Keratinocyte (primary cell): ENCODE measurements around the gene KIAA1958. TPM values are rescaled to one million over a fixed set of nuclear protein-coding genes. Genes with fewer than 3 reads are reported as not detected.

Experiments
- DNase-seq: peaks from one replicate; pipeline ENCODE4 v3.0.0-alpha.2; 2011; ENCODE audit warnings: low read depth, missing footprints, low spot score
- FAIRE-seq: peaks from 2 replicates; lab custom pipeline; 2011; peaks lifted over from hg19 to GRCh38; lab: Jason Lieb, UNC
- H2AFZ ChIP-seq: 2 replicates; pipeline ENCODE4 v1.6.0; 2012; ENCODE audit warnings: low read length, control low read depth, inconsistent platforms; ENCODE audit not compliant: control insufficient read depth
- H3K27ac ChIP-seq: 2 replicates; pipeline ENCODE4 v1.5.1; 2011; ENCODE audit warnings: low read length; ENCODE audit not compliant: control insufficient read depth, insufficient read depth
- H3K27me3 ChIP-seq: 3 replicates; pipeline ENCODE4 v1.6.0; 2011; ENCODE audit warnings: low read length; ENCODE audit not compliant: control insufficient read depth, insufficient read depth; ENCODE audit errors: extremely low read depth
- H3K36me3 ChIP-seq, 2 experiments: 2 replicates in 1 of 2; 3 replicates in 1 of 2; pipeline ENCODE4 v1.5.1; 2011; ENCODE audit warnings: low read length in 2 of 2, mild to moderate bottlenecking in 1 of 2; ENCODE audit not compliant: control insufficient read depth in 2 of 2, insufficient read depth in 2 of 2; ENCODE audit errors: extremely low read depth in 1 of 2
- H3K4me1 ChIP-seq: 3 replicates; pipeline ENCODE4 v1.5.1; 2011; ENCODE audit warnings: low read length; ENCODE audit not compliant: control insufficient read depth, insufficient read depth; ENCODE audit errors: extremely low read depth
- H3K4me2 ChIP-seq: 3 replicates; pipeline ENCODE4 v1.6.0; 2011; ENCODE audit warnings: low read depth, low read length; ENCODE audit not compliant: control insufficient read depth, insufficient read depth; ENCODE audit errors: extremely low read depth
- H3K4me3 ChIP-seq, 3 experiments: fragments of 200-600 bp in 1 of 3; sonication (generic) in 1 of 3; 2 replicates in 2 of 3; 3 replicates in 1 of 3; pipeline ENCODE4 v1.5.1; 2011 to 2016; ENCODE audit warnings: low read length in 3 of 3, mild to moderate bottlenecking in 3 of 3, control low read depth in 2 of 3, inconsistent platforms in 1 of 3, low read depth in 1 of 3, mixed read lengths in 1 of 3, mixed run types in 1 of 3, moderate library complexity in 1 of 3; ENCODE audit not compliant: control insufficient read depth in 2 of 3, insufficient read depth in 2 of 3; ENCODE audit errors: extremely low read depth in 1 of 3
- H3K79me2 ChIP-seq: 2 replicates; pipeline ENCODE4 v1.6.0; 2012; ENCODE audit warnings: low read length; ENCODE audit not compliant: control insufficient read depth, insufficient read depth
- H3K9ac ChIP-seq: 3 replicates; pipeline ENCODE4 v1.6.0; 2011; ENCODE audit warnings: low read length; ENCODE audit not compliant: control insufficient read depth, insufficient read depth; ENCODE audit errors: extremely low read depth
- H3K9me1 ChIP-seq: 3 replicates; pipeline ENCODE4 v1.6.0; 2011; ENCODE audit warnings: low read length; ENCODE audit not compliant: control insufficient read depth, insufficient read depth; ENCODE audit errors: extremely low read depth
- H3K9me3 ChIP-seq: 2 replicates; pipeline ENCODE4 v1.5.1; 2012; ENCODE audit warnings: low read depth, low read length; ENCODE audit not compliant: control insufficient read depth
- H4K20me1 ChIP-seq: 3 replicates; pipeline ENCODE4 v1.6.0; 2011; ENCODE audit warnings: low read length; ENCODE audit not compliant: control insufficient read depth, insufficient read depth; ENCODE audit errors: extremely low read depth
- EZH2 ChIP-seq: IDR thresholded peaks from one replicate; pipeline ENCODE4 v1.6.1; 2012; ENCODE audit warnings: inconsistent platforms, mild to moderate bottlenecking, low read length, moderate library complexity
- dilution Hi-C: fragments of 300-500 bp; cut with MboI; formaldehyde crosslinking; loops from one replicate; pipeline ENCODE4 v1.7.0; 2020; ENCODE audit warnings: low sequenced_read_pairs; ENCODE audit not compliant: extremely low pct_ligation_motif_present
- polyA plus RNA-seq, 5 experiments: library from polyadenylated mRNA; depleted of rRNA in 3 of 5; stranded (reverse) in 3 of 5; stranded (forward) in 1 of 5; unstranded in 1 of 5; fragments of >200 nt; gene quantifications; 1 replicate in 1 of 5; 2 replicates in 3 of 5; 3 replicates in 1 of 5; pipeline versions ENCODE4 v1.2.1 to v1.2.3, GENCODE V29; 2011 to 2012; ENCODE audit warnings: missing spikeins in 2 of 5, low read depth in 1 of 5, low replicate concordance in 1 of 5
- TF ChIP-seq, protein P1 (sequence below), 3 experiments: IDR thresholded peaks in 1 of 3; conservative IDR thresholded peaks in 1 of 3; optimal IDR thresholded peaks in 1 of 3; 2 replicates in 2 of 3; 3 replicates in 1 of 3; pipeline versions ENCODE3 to v1.5.1; 2011; ENCODE audit warnings: low read length in 3 of 3, mild to moderate bottlenecking in 3 of 3, moderate library complexity in 2 of 3, control low read depth in 1 of 3, inconsistent platforms in 1 of 3; ENCODE audit not compliant: insufficient read depth in 2 of 3; ENCODE audit errors: extremely low read depth in 1 of 3

KIAA1958 gene
- polyA plus RNA-seq, 1 donor (not counting 4 experiments of a cell fraction or from before 2014, with no cell fraction given), result 0.84 TPM

DNA sequence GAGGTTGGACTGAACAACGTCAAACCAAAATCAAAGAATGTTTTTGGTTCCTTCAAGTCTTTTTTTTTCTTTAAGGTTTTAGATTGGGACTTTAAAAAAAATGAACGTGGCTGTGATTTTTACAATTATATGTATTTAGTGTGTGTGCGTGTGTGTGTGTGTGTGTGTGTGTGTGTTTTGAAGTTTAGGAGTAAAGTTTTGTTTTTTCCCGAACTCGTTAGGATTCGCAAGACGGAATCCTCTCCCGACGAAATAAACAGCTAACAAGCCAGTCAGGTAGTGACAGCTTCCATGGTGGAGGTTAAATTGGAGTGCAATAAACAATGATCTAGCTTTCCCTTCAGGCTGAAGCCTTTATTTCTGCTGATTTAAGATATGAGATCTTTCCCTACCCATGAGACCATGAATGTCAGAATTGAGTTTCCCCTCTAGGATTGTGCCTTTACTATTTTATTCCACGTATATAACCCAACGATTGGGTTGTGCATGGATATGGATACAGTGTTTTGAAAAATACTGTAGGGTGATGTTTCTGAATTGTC lies 1.2 kb downstream of the KIAA1958 start:
- H3K9me1 ChIP-seq, result no peaks in the 10 kb centered on the region
- peaks cover 9% of the 10 kb centered on the region for H3K4me1 ChIP-seq
- no peaks in the 10 kb centered on the region for H4K20me1 ChIP-seq
- FAIRE-seq (no peak), DNase-seq (no peak)
- H2AFZ ChIP-seq, result peak overlapping the region; percentile 92
- H3K27me3 ChIP-seq, result no peaks in the 10 kb centered on the region
- dilution Hi-C loops, result no loop called here
- H3K27ac ChIP-seq, result no peak overlapping the region
- peak overlapping the region; percentile 63 to 86 (median 80) for H3K4me3 ChIP-seq
- H3K36me3 ChIP-seq, result no peaks in the 10 kb centered on the region
- H3K9me3 ChIP-seq, result no peaks in the 10 kb centered on the region
- H3K9ac ChIP-seq, result peak overlapping the region; percentile 24
- no peak for TF ChIP-seq EZH2
- TF ChIP-seq, protein P1, sequence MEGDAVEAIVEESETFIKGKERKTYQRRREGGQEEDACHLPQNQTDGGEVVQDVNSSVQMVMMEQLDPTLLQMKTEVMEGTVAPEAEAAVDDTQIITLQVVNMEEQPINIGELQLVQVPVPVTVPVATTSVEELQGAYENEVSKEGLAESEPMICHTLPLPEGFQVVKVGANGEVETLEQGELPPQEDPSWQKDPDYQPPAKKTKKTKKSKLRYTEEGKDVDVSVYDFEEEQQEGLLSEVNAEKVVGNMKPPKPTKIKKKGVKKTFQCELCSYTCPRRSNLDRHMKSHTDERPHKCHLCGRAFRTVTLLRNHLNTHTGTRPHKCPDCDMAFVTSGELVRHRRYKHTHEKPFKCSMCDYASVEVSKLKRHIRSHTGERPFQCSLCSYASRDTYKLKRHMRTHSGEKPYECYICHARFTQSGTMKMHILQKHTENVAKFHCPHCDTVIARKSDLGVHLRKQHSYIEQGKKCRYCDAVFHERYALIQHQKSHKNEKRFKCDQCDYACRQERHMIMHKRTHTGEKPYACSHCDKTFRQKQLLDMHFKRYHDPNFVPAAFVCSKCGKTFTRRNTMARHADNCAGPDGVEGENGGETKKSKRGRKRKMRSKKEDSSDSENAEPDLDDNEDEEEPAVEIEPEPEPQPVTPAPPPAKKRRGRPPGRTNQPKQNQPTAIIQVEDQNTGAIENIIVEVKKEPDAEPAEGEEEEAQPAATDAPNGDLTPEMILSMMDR (optimal IDR thresholded peaks at IDR 0.05 in 1 of 3, IDR thresholded peaks at IDR 0.05 in 1 of 3, conservative IDR thresholded peaks at IDR 0.05 in 1 of 3; ENCODE audit: extremely low read depth in 1 of 3, insufficient read depth in 2 of 3, low read length in 3 of 3), result no peak
- no peaks in the 10 kb centered on the region for H3K79me2 ChIP-seq
- H3K4me2 ChIP-seq, result peak overlapping the region; percentile 96

- dilution Hi-C loops, result no loop called here
- Histone ChIP-seq H3K4me1 (peaks cover 9% of the 10 kb centered on the region), H3K9me1 (no peaks in the 10 kb centered on the region), H3K4me2 (no peak overlapping the region), H3K4me3 (no peak overlapping the region), H3K36me3 (no peaks in the 10 kb centered on the region), H3K9me3 (no peaks in the 10 kb centered on the region), H3K9ac (no peak overlapping the region), H4K20me1 (no peaks in the 10 kb centered on the region), H2AFZ (peak overlapping the region; percentile 58), H3K27ac (no peak overlapping the region), H3K27me3 (no peaks in the 10 kb centered on the region), H3K79me2 (no peaks in the 10 kb centered on the region)
- TF ChIP-seq, protein P1 (optimal IDR thresholded peaks at IDR 0.05 in 1 of 3, IDR thresholded peaks at IDR 0.05 in 1 of 3, conservative IDR thresholded peaks at IDR 0.05 in 1 of 3; ENCODE audit: extremely low read depth in 1 of 3, insufficient read depth in 2 of 3, low read length in 3 of 3), result no peak
- no peak for TF ChIP-seq EZH2
- FAIRE-seq (no peak), DNase-seq (no peak)
These were observed 2.5 kb downstream of the KIAA1958 start for GRCh38 chr9:112489039-112489546.
